CD4-positive, alpha-beta T cell treated with Interleukin-6 at 100 ng/mL for 8 hours (primary cell): Measurements from ENCODE around the gene WDR4.
"Not testable (repeated sequence)": the region's sequence is repeated elsewhere in the genome, so short reads cannot be mapped to it uniquely, and the experiment has no call there.

Source experiments
- DNase-seq: peaks from one replicate; pipeline ENCODE4 v3.0.0-alpha.2; 2020; ENCODE audit warnings: mixed read lengths, low spot score

The WDR4 gene

DNA sequence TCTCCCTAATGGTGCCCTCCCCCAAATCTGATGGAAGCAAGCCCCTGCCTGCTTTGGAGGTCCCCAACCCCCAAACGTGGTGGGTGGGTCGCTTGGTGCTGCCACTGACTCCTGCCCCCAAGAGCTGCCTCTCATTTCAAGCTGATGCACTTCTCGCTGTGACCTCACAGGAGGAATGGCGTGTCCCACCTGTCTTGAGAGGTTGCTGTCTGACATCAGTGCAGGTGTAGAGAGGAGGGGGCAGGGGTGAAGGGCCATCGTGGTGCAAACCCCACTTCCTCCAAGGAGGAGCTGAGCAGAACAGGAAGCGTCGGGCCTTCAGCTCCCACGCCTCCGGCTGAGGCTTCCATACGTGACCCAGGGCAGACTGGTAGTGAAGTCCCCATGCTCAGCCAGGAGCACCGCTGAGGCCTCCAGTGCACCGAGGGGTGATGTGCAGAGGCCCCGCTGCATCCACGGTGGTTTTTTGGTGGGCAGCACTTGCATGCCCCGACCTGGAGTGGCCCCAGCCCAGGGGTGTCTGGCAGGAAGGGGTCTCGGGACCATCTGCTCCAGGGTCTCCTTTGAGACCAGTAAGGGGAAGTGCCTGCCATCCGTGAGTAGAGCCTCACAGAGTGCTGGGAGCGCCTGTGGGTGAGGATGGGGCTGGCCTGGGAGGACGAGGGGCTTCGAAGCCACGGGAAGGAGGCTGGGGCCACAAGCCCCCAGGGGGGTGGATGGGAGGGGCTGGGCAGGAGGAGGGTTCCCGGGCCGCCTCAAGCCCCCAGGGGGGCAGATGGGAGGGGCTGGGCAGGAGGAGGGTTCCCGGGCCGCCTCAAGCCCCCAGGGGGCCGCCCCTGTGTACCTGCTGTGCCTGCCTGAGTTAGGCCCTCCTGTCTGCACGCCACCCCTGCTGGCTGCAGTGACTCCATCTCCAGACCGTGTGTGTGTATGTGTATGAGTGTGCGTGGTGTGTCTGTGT lies 39.8 kb downstream of the WDR4 start:
- DNase-seq: no peak

- DNase-seq: not testable (repeated sequence)
Measured at GRCh38 chr21:42838212-42838690, 41.1 kb downstream of the WDR4 start.

DNA sequence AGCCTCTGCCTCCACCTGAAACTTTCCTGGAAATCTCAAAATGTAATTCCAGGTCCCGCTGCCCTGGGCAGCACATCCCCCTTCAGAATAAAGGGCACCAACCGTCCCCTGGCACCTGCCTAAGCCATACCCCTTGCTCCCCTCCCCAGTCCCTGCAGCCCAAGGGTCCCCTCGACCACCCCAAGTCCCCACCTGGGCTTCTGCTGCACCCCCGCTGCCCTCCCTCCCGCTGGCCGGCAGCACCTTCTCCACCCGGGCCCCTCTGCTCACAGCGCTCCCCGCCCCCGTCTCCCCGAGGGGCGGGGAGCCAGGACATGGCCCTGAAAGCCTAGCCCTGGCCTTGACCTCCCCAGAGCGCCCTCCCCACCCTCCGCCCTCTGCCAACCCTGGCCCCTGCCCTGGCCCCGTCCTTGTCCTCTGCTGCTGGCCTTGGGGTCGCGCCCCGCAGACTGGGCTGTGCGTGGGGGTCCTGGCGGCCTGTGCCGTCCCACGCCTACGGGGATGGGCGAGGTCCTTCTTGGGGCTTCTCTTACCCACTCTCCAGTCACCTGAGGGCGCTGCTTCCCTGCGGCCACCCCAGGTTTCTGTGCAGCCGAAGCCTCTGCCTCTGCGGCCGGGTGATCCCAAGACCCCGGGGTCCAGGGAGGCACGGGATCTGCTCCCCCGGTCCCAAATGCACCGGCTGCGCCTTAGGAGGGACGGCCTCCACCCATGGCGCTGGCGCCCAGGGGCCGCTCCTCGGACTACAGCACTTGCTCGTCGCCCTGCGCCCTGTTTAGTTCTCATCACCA lies 41.7 kb downstream of the WDR4 start:
- DNase-seq: no peak

GRCh38 chr21:42836767-42837301 lies 42.5 kb downstream of the WDR4 start:
- DNase-seq: no peak

- no peak for DNase-seq
Measured at GRCh38 chr21:42836402-42836666, 43.0 kb downstream of the WDR4 start.

DNA sequence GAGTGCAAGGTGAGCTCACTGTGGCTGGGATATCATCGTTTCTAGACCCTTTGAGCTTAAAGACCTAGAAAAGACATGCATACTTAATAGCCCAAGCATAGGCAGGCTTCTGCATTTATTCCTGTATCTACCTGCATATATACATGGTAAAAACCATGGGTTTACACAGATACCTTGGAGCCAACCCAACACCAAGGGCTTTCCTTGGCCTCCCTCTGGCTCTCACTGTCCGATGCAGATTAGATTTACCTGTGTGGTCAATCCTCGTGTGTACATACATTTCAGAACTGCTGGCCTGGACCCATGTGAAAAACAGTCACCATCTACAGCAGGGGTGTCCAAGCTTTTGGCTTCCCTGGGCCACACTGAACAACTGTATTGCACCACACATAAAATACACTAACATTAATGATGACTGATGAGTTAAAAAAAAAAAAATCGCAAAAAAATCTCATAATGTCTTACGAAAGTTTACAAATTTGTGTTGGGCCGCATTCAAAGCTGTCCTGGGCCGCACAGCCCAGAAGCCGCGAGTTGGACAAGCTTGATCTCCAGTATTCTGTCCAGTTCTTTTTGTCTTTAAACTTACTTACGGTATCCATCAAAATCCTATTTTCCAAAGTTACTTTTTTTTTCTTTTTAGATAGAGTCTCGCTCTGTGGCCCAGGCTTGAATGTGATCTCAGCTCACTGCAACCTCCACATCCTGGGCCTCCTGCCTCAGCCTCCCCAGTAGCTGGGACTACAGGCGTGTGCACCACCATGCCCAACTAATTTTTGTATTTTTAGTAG lies 43.5 kb downstream of the WDR4 start:
- no peak for DNase-seq

GRCh38 chr21:42835211-42835610 lies 44.1 kb downstream of the WDR4 start:
- DNase-seq: no peak

GRCh38 chr21:42834726-42835191 lies 44.6 kb downstream of the WDR4 start:
- no peak for DNase-seq

DNA sequence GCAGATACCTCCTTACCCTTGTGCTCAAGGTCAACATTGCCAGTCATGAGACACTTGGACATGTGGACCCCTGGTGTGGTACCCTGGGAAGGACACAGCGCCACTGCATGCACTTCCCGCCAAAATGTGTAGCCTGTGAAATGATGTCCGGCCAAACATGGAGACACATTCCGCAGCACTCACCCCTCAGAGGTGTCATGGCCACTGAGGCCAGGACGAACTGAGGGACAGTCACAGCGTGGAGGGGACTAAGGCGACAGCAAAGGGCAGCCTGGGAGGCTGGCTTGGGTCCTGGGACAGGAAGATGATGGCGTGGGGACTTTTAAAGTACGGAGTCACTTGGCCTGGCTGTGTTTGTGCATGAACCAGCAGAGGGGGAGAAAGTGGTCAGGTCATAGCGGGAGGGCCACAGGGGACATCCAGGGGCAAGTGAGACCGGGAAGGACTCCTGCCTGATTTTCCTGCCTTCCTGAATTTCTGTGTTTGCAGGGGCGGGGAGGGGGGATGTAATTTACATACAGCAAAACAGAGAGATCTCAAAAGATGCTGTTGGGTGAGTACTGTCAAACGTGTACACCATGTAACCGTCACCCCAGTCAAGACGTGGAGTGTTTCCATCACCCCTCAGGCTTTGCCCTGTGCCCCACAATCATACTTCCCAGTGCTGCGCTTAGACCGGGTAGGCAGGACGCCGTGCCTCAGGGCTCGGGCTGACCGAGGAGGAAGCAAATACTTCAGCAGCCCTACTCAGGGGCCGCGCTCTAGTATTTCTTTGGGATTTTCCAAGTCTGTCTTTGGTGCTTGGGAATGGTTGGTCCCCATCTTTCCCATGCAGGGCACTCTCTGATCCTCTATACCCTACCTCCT lies 45.2 kb downstream of the WDR4 start:
- no peak for DNase-seq

GRCh38 chr21:42833439-42833815 lies 45.9 kb downstream of the WDR4 start:
- DNase-seq: peak; percentile 55

DNA sequence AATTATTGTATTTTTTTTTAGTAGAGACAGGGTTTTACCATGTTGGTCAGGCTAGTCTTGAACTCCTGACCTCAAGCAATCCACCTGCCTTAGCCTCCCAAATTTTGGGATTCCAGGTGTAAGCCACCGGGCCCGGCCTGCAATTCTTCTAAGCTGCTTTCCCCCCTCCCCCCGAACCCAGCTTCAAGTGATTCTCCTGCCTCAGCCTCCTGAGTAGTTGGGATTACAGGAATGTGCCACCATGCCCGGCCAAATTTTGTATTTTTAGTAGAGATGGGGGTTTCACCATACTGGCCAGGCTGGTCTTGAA lies 47.1 kb downstream of the WDR4 start:
- DNase-seq: not testable (repeated sequence)

DNA sequence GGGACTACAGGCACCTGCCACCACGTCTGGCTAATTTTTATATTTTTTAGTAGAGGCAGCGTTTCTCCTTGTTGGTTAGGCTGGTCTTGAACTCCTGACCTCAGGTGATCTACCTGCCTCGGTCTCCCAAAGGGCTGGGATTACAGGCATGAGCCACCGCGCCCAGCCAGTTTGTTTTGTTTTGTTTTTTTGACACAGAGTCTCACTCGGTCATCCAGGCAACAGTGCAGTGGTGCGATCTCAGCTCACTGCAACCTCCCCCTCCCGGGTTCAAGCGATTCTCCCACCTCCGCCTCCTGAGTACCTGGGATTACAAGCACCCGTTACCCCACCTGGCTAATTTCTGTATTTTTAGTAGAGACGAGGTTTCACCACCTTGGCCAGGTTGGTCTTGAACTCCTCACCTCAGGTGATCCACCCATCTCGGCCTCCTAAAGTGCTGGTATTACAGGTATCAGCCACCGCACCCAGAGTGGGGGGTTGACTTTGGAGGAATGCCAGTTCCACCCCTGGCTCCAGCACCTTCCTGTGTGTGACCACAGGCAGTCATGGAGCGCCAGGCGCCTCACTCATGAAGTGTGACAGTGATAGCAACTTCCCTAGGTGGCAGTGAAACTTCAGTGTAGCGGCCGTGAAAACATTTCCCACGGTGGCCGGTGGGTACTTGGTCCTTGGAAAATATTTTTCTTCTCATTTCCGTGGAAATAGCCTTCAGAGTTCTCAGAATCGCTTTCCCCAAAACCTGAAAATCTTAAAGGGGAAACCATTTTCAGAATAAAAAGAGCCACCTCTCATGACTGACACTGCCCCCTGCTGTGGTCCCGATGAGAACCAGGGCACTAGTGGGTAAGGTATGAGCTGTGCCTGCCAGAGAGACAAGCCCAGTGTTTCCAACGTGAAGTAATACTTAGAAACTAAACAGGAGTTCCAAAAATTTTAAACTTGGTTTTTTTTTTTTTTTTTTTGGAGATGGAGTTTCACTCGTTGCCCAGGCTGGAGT lies 48.6 kb downstream of the WDR4 start:
- no peak for DNase-seq

- no peak for DNase-seq
Measured at GRCh38 chr21:42829954-42830353, 49.4 kb downstream of the WDR4 start.

DNA sequence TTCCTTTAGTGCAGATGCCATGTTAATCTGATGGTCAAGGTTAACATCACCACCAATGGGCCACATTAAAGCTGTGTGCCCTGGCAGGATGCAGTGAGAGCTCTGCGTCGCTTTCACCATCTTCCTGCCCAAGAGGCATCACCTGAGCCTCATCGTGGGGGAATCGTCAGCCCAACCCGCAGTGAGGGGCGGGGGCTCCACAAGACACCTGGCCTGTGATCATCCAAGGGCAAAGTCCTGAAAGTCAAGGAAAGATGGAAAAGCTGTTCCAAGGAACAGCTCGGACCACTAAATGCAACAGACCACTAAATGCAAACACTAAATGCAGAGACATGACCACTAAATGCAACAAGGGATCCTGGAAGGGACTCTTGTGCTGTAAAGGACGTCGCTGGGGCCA lies 49.9 kb downstream of the WDR4 start:
- DNase-seq: no peak

GRCh38 chr21:42827588-42827987 lies 51.8 kb downstream of the WDR4 start:
- DNase-seq: no peak

- DNase-seq: no peak
Measured at GRCh38 chr21:42820616-42821465, 58.5 kb downstream of the WDR4 start.

GRCh38 chr21:42819861-42820615 lies 59.3 kb downstream of the WDR4 start:
- DNase-seq: no peak

GRCh38 chr21:42818328-42818749 lies 61.0 kb downstream of the WDR4 start:
- DNase-seq: peak; percentile 62
